HCT116 (cell line): Measurements from ENCODE around the gene RNF8.

Experiments
- ATF3 ChIP-seq: IDR thresholded peaks from 2 replicates; pipeline ENCODE4 v1.6.1; 2012
- CEBPB ChIP-seq: IDR thresholded peaks from 2 replicates; pipeline ENCODE4 v1.6.1; 2012; ENCODE audit warnings: low read depth
- CTCF ChIP-seq, 3 experiments: fragments of 200-600 bp in 1 of 3; sonication (generic) in 1 of 3; IDR thresholded peaks in 2 of 3; conservative IDR thresholded peaks in 1 of 3; 2 replicates each; pipeline ENCODE4 v1.5.1; 2012 to 2017; ENCODE audit warnings: low read depth in 2 of 3, low read length in 2 of 3, antibody characterized with exemption in 1 of 3, borderline replicate concordance in 1 of 3, control low read depth in 1 of 3, mild to moderate bottlenecking in 1 of 3, mixed read lengths in 1 of 3, mixed run types in 1 of 3, moderate library complexity in 1 of 3; ENCODE audit not compliant: insufficient read depth in 1 of 3
- EZH2 ChIP-seq: fragments of 200-600 bp; sonication (generic); IDR thresholded peaks from 2 replicates; pipeline ENCODE4 v1.6.1; 2017; ENCODE audit warnings: antibody characterized with exemption, mixed run types
- EZH2phosphoT487 ChIP-seq: fragments of 200-600 bp; IDR thresholded peaks from 2 replicates; pipeline ENCODE4 v1.6.1; 2018; ENCODE audit warnings: antibody characterized with exemption, borderline replicate concordance
- JUND ChIP-seq: IDR thresholded peaks from 2 replicates; pipeline ENCODE4 v1.6.1; 2012
- MAX ChIP-seq: IDR thresholded peaks from 2 replicates; pipeline ENCODE4 v1.6.1; 2012
- POLR2A ChIP-seq: IDR thresholded peaks from 2 replicates; pipeline ENCODE4 v1.7.0; 2011; ENCODE audit warnings: borderline replicate concordance; ENCODE audit not compliant: insufficient read depth, insufficient read length; ENCODE audit errors: extremely low read depth
- POLR2AphosphoS5 ChIP-seq: IDR thresholded peaks from 2 replicates; pipeline ENCODE4 v1.6.1; 2011; ENCODE audit warnings: mild to moderate bottlenecking, low read depth, low read length, moderate library complexity
- SIN3A ChIP-seq: IDR thresholded peaks from 2 replicates; pipeline ENCODE4 v1.6.1; 2012; ENCODE audit warnings: low read depth
- YY1 ChIP-seq: IDR thresholded peaks from 2 replicates; pipeline ENCODE4 v1.6.1; 2011; ENCODE audit warnings: low read length, low read depth, moderate library complexity, mild to moderate bottlenecking; ENCODE audit not compliant: insufficient replicate concordance; ENCODE audit errors: extremely low read depth
- ZNF274 ChIP-seq: fragments of 200-500 bp; sonication (Bioruptor generic); IDR thresholded peaks from 2 replicates; pipeline ENCODE4 v1.6.1; 2014; ENCODE audit warnings: mild to moderate bottlenecking, low read depth, low read length, inconsistent platforms

- no peak for TF ChIP-seq POLR2AphosphoS5
- TF ChIP-seq CTCF (IDR thresholded peaks at IDR 0.05 in 2 of 3, conservative IDR thresholded peaks at IDR 0.05 in 1 of 3; ENCODE audit: borderline replicate concordance in 1 of 3, insufficient read depth in 1 of 3, low read depth in 2 of 3, low read length in 2 of 3) = no peak
- no peak for TF ChIP-seq EZH2phosphoT487
- TF ChIP-seq CEBPB = no peak
- no peak for TF ChIP-seq POLR2A
- no peak for TF ChIP-seq SIN3A
- TF ChIP-seq ATF3 = no peak
- TF ChIP-seq EZH2 = no peak
- TF ChIP-seq MAX = no peak
- TF ChIP-seq ZNF274 = no peak
- TF ChIP-seq JUND = no peak
- no peak for TF ChIP-seq YY1
These were observed 53.1 kb downstream of the RNF8 start for GRCh38 chr6:37406726-37407341.
